HepG2 (cell line): ENCODE results near the gene ABCA4. TPM values are rescaled to one million over a fixed set of nuclear protein-coding genes. Genes with fewer than 3 reads are reported as not detected.

Source experiments
- ATAC-seq: fragments of 200-7000 bp; cut with Tn5 transposase; 3 replicates; pipeline ENCODE4 v1.9.1; 2020; ENCODE audit warnings: mild to moderate bottlenecking, moderate library complexity
- BruUV-seq: library from RNA; stranded (reverse); fragments of 400-500 nt; replicated peaks from 2 replicates; lab custom pipeline; 2021; lab: Mats Ljungman, UMichigan
- CTCF ChIA-PET: fragments of 300-600 bp; formaldehyde crosslinking; extraction: SDS; loops from one replicate; lab custom pipeline; 2021; ENCODE audit warnings: low total read pairs, inconsistent platforms, low intra/inter-chr PET ratio; lab: Yijun Ruan, JAX
- POLR2A ChIA-PET: fragments of 350-600 bp; sonication (Branson Sonifier 250); formaldehyde crosslinking; loops from one replicate; lab custom pipeline; 2020; ENCODE audit warnings: antibody characterized with exemption, inconsistent platforms; lab: Yijun Ruan, JAX
- DNase-seq: peaks from one replicate; pipeline ENCODE4 v3.0.0-alpha.2; 2015; ENCODE audit warnings: low spot score
- FAIRE-seq: peaks from 3 replicates; lab custom pipeline; 2011; peaks lifted over from hg19 to GRCh38; lab: Jason Lieb, UNC
- H2AFZ ChIP-seq: one replicate; pipeline ENCODE4 v1.6.1; 2011; ENCODE audit warnings: low read length, inconsistent platforms
- H3K27ac ChIP-seq: fragments of 300-600 bp; 3 replicates; pipeline ENCODE4 v1.8.0; 2011; ENCODE audit warnings: mixed run types, mild to moderate bottlenecking, mixed read lengths, low read length, inconsistent platforms; ENCODE audit not compliant: insufficient read depth; ENCODE audit errors: extremely low read length
- H3K27me3 ChIP-seq, 2 experiments: fragments of 200-600 bp in 1 of 2; 2 replicates in 1 of 2; 3 replicates in 1 of 2; pipeline versions ENCODE4 v1.6.0 to v1.8.0; 2011; ENCODE audit warnings: low read length in 2 of 2, mild to moderate bottlenecking in 2 of 2, moderate library complexity in 2 of 2, inconsistent platforms in 1 of 2; ENCODE audit not compliant: insufficient read depth in 2 of 2, control insufficient read depth in 1 of 2
- H3K36me3 ChIP-seq, 2 experiments: fragments of 200-600 bp in 1 of 2; replicated peaks in 1 of 2; 2 replicates in 1 of 2; 3 replicates in 1 of 2; pipeline versions ENCODE4 v1.5.1 to v1.8.0; 2011; ENCODE audit warnings: low read length in 2 of 2, inconsistent platforms in 1 of 2; ENCODE audit not compliant: insufficient read depth in 2 of 2, control insufficient read depth in 1 of 2
- H3K4me1 ChIP-seq: 2 replicates; pipeline ENCODE4 v1.5.1; 2012; ENCODE audit warnings: low read length, inconsistent platforms; ENCODE audit not compliant: insufficient read depth
- H3K4me2 ChIP-seq: 2 replicates; pipeline ENCODE4 v1.6.0; 2011; ENCODE audit warnings: low read depth, low read length, inconsistent platforms
- H3K4me3 ChIP-seq, 3 experiments: fragments of 200-600 bp in 1 of 3; sonication (generic), shearing (Covaris generic) in 1 of 3; replicated peaks in 1 of 3; 2 replicates each; pipeline ENCODE4 v1.5.1; 2011 to 2016; ENCODE audit warnings: low read length in 3 of 3, inconsistent platforms in 2 of 3, low read depth in 2 of 3, mild to moderate bottlenecking in 2 of 3, control low read depth in 1 of 3, mixed read lengths in 1 of 3; ENCODE audit not compliant: insufficient read depth in 1 of 3
- H3K79me2 ChIP-seq: one replicate; pipeline ENCODE4 v1.6.1; 2011; ENCODE audit warnings: low read length, inconsistent platforms; ENCODE audit not compliant: insufficient read depth
- H3K9ac ChIP-seq: 2 replicates; pipeline ENCODE4 v1.6.0; 2011; ENCODE audit warnings: mild to moderate bottlenecking, low read depth, low read length, inconsistent platforms; ENCODE audit not compliant: insufficient read depth
- H3K9me3 ChIP-seq: 2 replicates; pipeline ENCODE4 v1.5.1; 2012; ENCODE audit warnings: mild to moderate bottlenecking, low read length
- H4K20me1 ChIP-seq: 2 replicates; pipeline ENCODE4 v1.6.0; 2011; ENCODE audit warnings: inconsistent platforms, mild to moderate bottlenecking, low read length, moderate library complexity; ENCODE audit not compliant: insufficient read depth
- CBFB ChIP-seq: sonication (generic); formaldehyde crosslinking; IDR thresholded peaks from 2 replicates; pipeline ENCODE4 v1.4.0; 2020; ENCODE audit warnings: missing genetic modification reagents
- ELF4 ChIP-seq: sonication (generic); formaldehyde crosslinking; IDR thresholded peaks from 2 replicates; pipeline ENCODE4 v1.5.0; 2020; ENCODE audit warnings: missing genetic modification reagents, mild to moderate bottlenecking, moderate library complexity, borderline replicate concordance
- FOXP1 ChIP-seq, 2 experiments: fragments of 450-650 bp in 1 of 2; IDR thresholded peaks; 2 replicates each; pipeline ENCODE4 v1.6.1; 2017 to 2018; ENCODE audit warnings: antibody characterized with exemption in 1 of 2
- POGZ ChIP-seq: sonication (generic); formaldehyde crosslinking; IDR thresholded peaks from 2 replicates; pipeline ENCODE4 v1.4.0; 2020; ENCODE audit warnings: mild to moderate bottlenecking, missing genetic modification reagents
- THRA ChIP-seq: sonication (generic); formaldehyde crosslinking; IDR thresholded peaks from 2 replicates; pipeline ENCODE4 v1.4.0; 2020; ENCODE audit warnings: missing genetic modification reagents, borderline replicate concordance
- ZNF121 ChIP-seq: sonication (generic); formaldehyde crosslinking; IDR thresholded peaks from 2 replicates; pipeline ENCODE4 v1.5.0; 2020; ENCODE audit warnings: mild to moderate bottlenecking, missing genetic modification reagents
- ZNF276 ChIP-seq: sonication (generic); formaldehyde crosslinking; IDR thresholded peaks from 2 replicates; pipeline ENCODE4 v1.4.0; 2020; ENCODE audit warnings: mild to moderate bottlenecking, low read depth, missing genetic modification reagents
- ZNF318 ChIP-seq: sonication (generic); formaldehyde crosslinking; IDR thresholded peaks from 2 replicates; pipeline ENCODE4 v1.4.0; 2020; ENCODE audit warnings: mild to moderate bottlenecking, missing genetic modification reagents
- ZNF362 ChIP-seq: sonication (generic); formaldehyde crosslinking; IDR thresholded peaks from 2 replicates; pipeline ENCODE4 v1.4.0; 2020; ENCODE audit warnings: missing genetic modification reagents, mild to moderate bottlenecking, borderline replicate concordance
- ZNF546 ChIP-seq: sonication (generic); formaldehyde crosslinking; conservative IDR thresholded peaks from 2 replicates; pipeline ENCODE4 v1.8.1; 2023; ENCODE audit warnings: mild to moderate bottlenecking, missing genetic modification reagents
- WGBS: methylation state at CpG from one replicate; pipeline ENCODE4 v1.1.6; 2017; ENCODE audit warnings: low lambda C conversion rate; 5-methylcytosine and 5-hydroxymethylcytosine counted together
- in situ Hi-C: cut with HindIII; loops from 2 replicates; pipeline ENCODE4 v1.10.0; 2017; ENCODE audit warnings: low pct_unique_long_range_greater_than_20kb; ENCODE audit not compliant: extremely low pct_ligation_motif_present
- intact Hi-C: fragments of 100-400 bp; cut with micrococcal nuclease; formaldehyde crosslinking; loops from one replicate; pipeline ENCODE4 v1.10.0; 2022; ENCODE audit not compliant: unreplicated experiment
- polyA plus RNA-seq, 8 experiments: library from polyadenylated mRNA; depleted of rRNA in 3 of 8; stranded (reverse) in 7 of 8; unstranded in 1 of 8; fragments of >200 nt; fragmentation: Illumina TruSeq in 4 of 8; extraction: Trizol in 4 of 8; gene quantifications; 2 replicates each; pipeline versions ENCODE4 v1.2.1 to v1.2.3, GENCODE V29; 2011 to 2016; ENCODE audit warnings: low read depth in 4 of 8, missing spikeins in 1 of 8, mixed read lengths in 1 of 8; ENCODE audit not compliant: insufficient read depth in 1 of 8
- total RNA-seq, 5 experiments: library from RNA; depleted of rRNA; stranded (reverse); fragments of >200 nt; fragmentation: Illumina TruSeq; extraction: Trizol; gene quantifications; 2 replicates each; pipeline ENCODE4 v1.2.3, GENCODE V29; 2016; ENCODE audit warnings: low read depth in 1 of 5

ABCA4 gene
- total and polyA plus RNA-seq, 2 of the 13 experiments (the other 11 are each of a cell fraction or from before 2014, with no cell fraction given) = 0.24 to 0.67 TPM

GRCh38 chr1:94115900-94116436 lies 5.0 kb downstream of the ABCA4 start:
- H3K36me3 ChIP-seq = no peaks in the 10 kb centered on the region
- intact Hi-C loops (loop anchor here (5.0 kb wide), 1 partner anchor 54 kb away; no protein-coding TSS in a partner anchor), in situ Hi-C loops (no loop called here)
- ATAC-seq (peak; percentile 37), FAIRE-seq (no peak), DNase-seq (no peak)
- no peak overlapping the region for H2AFZ ChIP-seq
- no peaks in the 10 kb centered on the region for H3K79me2 ChIP-seq
- peak overlapping the region; percentile 65 for H3K27ac ChIP-seq
- H3K9me3 ChIP-seq = no peaks in the 10 kb centered on the region
- peak overlapping the region; percentile 61 for H3K4me2 ChIP-seq
- H3K4me3 ChIP-seq = peak overlapping the region in 1 of 3 experiments; percentile 25; a peak in 1 of 6 replicates
- H4K20me1 ChIP-seq = no peaks in the 10 kb centered on the region
- 0 out of 2 replicates have a peak overlapping the region, but pooled peaks have one; percentile 6 for H3K9ac ChIP-seq
- no TSS peak for BruUV-seq
- peaks cover 91% of the 10 kb centered on the region for H3K4me1 ChIP-seq
- WGBS = 20% methylated on average over 6 of the region's 6 CpGs
- peaks cover 2 to 12% of the 10 kb centered on the region in 2 experiments; a peak in 2 of 5 replicates for H3K27me3 ChIP-seq
- POLR2A ChIA-PET = interaction anchor here (1.1 to 2.4 kb wide), 3 partner anchors 10 to 54 kb away, joined by 3 to 24 read pairs (median 12); no protein-coding TSS in a partner anchor
- CTCF ChIA-PET = no interaction called here
- TF ChIP-seq CBFB (CRISPR knock-in tag) (no peak), ELF4 (CRISPR knock-in tag) (no peak), THRA (CRISPR knock-in tag) (no peak), ZNF276 (CRISPR knock-in tag) (peak; percentile 34; the same call in 1 of the 2 replicates), POGZ (CRISPR knock-in tag) (no peak), ZNF362 (peak; percentile 60; the same call in 1 of the 2 replicates), FOXP1 (IDR thresholded peaks at IDR 0.05) (no peak), FOXP1 (CRISPR knock-in tag; IDR thresholded peaks at IDR 0.05) (0 out of 2 replicates have a peak, but pooled peaks have one; percentile 2), ZNF121 (CRISPR knock-in tag) (0 out of 2 replicates have a peak, but pooled peaks have one; percentile 13), ZNF546 (CRISPR knock-in tag) (0 out of 2 replicates have a peak, but pooled peaks have one; percentile 40), ZNF318 (CRISPR knock-in tag) (peak; percentile 67; the same call in 1 of the 2 replicates)
